GM19324 (cell line): Measurements from ENCODE around the gene PSRC1.

Experiments
- ATAC-seq: cut with Tn5 transposase; IDR thresholded peaks from one replicate; pipeline ENCODE4 v1.9.1; 2021; ENCODE audit warnings: mild to moderate bottlenecking, moderate library complexity; ENCODE audit not compliant: unreplicated experiment, low FRiP score

PSRC1 gene

GRCh38 chr1:109261006-109261405 is 21.9 kb downstream of the PSRC1 start:
- ATAC-seq, result no peak

- ATAC-seq, result no peak
Observed at GRCh38 chr1:109259674-109260557, 23.0 kb downstream of the PSRC1 start.

- ATAC-seq, result no peak
Observed at GRCh38 chr1:109258481-109259466, 24.2 kb downstream of the PSRC1 start.

GRCh38 chr1:109257682-109258421 is 25.1 kb downstream of the PSRC1 start:
- ATAC-seq, result no peak

- no peak for ATAC-seq
Observed at GRCh38 chr1:109256971-109257681, 25.8 kb downstream of the PSRC1 start.

- no peak for ATAC-seq
Observed at GRCh38 chr1:109256085-109256484, 26.9 kb downstream of the PSRC1 start.

GRCh38 chr1:109255678-109256077 is 27.3 kb downstream of the PSRC1 start:
- ATAC-seq, result no peak

GRCh38 chr1:109255097-109255651 is 27.8 kb downstream of the PSRC1 start:
- no peak for ATAC-seq

- ATAC-seq, result no peak
Observed at GRCh38 chr1:109254621-109255096, 28.3 kb downstream of the PSRC1 start.

- no peak for ATAC-seq
Observed at GRCh38 chr1:109253803-109254620, 28.9 kb downstream of the PSRC1 start.

GRCh38 chr1:109252893-109253802 is 29.8 kb downstream of the PSRC1 start:
- ATAC-seq, result no peak

- ATAC-seq, result no peak
Observed at GRCh38 chr1:109252167-109252892, 30.6 kb downstream of the PSRC1 start.

- no peak for ATAC-seq
Observed at GRCh38 chr1:109251277-109252166, 31.4 kb downstream of the PSRC1 start.

GRCh38 chr1:109250454-109251276 is 32.3 kb downstream of the PSRC1 start:
- ATAC-seq, result no peak
